ENCODE results near the gene AMIGO3.
"Not testable (repeated sequence)": the region's sequence is repeated elsewhere in the genome, so short reads cannot be mapped to it uniquely, and the experiment has no call there.

The AMIGO3 gene

GRCh38 chr3:49688338-49689045 is 31.0 kb downstream of the AMIGO3 start:
- DNase-seq (ENCODE audit: low read depth): not testable (repeated sequence)

GRCh38 chr3:49687424-49687795 is 32.1 kb downstream of the AMIGO3 start:
- not testable (repeated sequence) for DNase-seq (ENCODE audit: low read depth)

- not testable (repeated sequence) for DNase-seq (ENCODE audit: low read depth)
Measured at GRCh38 chr3:49686769-49687423, 32.6 kb downstream of the AMIGO3 start.

DNA sequence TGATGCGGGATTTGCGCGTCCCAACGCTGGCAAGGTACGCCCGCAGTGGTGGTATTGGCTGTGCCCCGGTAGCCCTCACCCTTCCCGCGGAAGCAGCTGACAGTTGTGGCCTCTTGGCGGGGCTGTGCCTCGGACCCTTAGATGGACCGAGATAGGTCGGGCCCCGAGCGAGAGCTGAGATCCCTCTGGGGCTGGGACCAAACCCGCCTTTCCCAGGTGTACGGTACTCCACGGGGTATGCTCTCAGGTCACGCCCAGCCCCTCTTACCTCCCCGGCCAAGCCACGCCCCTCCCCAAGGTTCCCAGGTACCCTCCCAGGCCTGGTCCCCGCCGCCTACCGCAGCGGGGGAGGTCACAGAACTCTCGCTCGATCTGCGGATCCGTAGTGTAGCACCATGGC is 33.1 kb downstream of the AMIGO3 start:
- not testable (repeated sequence) for DNase-seq (ENCODE audit: low read depth)

DNA sequence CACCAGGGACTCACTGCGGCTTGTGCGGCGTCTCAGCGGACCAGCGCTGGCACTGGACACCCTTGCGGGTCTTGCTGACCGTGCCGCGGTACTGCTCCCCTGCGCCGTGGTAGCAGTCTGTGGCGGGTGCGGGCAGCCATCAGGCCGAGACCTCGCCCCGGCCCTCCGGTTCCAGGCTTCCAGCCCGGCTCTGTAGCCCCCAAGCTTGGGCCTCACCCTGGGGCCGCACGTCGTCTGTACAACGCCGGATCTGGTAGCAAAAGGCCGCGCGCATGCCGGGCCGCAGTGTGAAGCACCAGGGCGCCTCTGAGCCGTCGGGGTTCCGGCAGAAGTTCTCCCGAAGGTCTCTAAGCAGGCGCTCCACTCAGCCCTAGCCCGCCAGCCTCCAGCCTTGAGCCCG is 33.6 kb downstream of the AMIGO3 start:
- DNase-seq (ENCODE audit: low read depth): not testable (repeated sequence)

- not testable (repeated sequence) for DNase-seq (ENCODE audit: low read depth)
Measured at GRCh38 chr3:49685103-49685502, 34.4 kb downstream of the AMIGO3 start.

DNA sequence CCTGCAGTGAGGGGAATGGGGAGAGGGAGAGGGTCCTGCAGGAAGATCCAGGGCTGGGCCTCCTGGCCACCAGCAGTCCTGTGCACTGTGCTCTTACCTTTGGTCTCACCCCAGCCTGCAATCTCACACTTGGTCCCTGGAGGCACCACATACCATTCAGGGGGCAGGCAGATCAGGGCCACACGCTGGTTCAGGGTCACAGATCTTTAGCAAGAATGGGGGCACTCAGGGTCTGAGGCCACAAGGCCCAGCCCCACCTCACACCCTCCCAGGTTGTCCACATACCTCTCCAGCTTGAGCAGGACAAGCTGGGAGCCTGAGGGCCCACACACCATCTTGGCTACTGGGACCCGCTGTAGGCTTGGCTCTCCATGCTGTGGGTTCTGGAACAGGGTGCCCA is 35.0 kb downstream of the AMIGO3 start:
- DNase-seq (ENCODE audit: low read depth): not testable (repeated sequence)

DNA sequence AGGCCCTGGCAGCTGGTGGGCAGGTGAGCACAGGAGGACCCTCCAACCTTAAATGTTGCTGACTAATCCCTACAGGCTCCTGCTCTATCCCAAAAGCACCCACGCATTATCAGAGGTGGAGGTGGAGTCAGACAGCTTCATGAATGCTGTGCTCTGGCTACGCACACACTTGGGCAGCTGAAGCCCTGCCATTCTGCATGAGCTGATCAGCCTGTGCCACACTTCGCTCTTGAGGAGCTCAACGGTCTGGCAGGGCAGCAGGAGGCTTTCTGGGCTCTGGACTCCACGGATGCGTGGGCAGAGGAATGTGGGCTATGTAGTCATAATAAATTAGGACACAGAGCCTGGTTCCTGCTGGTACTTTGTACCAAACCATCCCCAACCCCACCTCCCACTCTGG is 36.3 kb downstream of the AMIGO3 start:
- no peak for DNase-seq (ENCODE audit: low read depth)

DNA sequence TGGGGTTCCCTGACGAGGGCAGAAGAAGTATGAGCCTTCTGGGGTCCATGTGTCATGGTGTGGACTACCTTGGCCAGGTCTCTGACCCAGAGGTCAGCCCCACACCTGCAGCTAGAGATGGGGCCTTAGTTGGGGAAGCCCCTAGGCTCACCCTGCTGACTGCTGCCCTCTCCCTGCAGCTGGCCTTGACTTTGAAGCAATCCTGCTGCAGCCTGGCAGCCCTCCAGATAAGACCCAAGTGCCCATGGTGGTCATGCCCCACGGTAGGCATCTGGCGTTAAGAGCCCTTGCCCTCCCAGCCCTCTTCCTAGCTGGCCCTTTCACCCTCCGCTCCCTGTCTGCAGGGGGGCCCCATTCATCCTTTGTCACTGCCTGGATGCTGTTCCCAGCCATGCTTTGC is 37.9 kb downstream of the AMIGO3 start:
- no peak for DNase-seq (ENCODE audit: low read depth)

GRCh38 chr3:49681232-49681522 is 38.3 kb downstream of the AMIGO3 start:
- DNase-seq (ENCODE audit: low read depth): no peak

DNA sequence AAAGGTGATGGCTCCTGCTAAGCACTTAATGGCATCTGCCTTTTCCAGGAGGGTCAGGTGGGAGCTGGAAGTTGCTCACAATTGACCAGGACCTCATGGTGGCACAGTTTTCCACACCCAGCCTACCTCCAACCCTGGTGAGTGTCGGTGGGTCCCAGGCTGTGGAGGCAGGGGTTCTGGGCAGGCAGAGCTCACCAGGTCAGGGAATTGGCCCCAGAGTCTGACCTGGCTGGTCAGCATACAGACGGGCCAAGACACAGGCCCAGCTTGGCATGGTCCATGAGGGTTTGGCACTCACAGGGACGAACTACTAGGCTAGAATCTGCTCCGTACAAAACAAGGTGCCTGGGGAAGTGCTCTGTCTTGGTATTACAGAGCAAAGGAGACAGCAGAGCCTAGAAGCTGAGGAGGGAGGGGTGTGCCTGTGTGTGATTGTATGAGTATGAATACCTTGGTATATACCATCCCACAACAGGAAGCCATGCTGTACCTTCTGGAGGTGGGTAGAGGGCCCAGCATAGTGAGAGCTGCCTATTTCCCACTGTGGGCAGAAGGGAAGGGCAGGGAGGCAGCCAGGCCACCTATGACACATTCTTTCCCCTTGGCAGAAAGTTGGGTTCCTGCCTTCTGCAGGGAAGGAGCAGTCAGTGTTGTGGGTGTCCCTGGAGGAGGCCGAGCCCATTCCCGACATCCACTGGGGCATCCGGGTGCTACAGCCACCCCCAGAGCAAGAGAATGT is 38.8 kb downstream of the AMIGO3 start:
- no peak for DNase-seq (ENCODE audit: low read depth)

DNA sequence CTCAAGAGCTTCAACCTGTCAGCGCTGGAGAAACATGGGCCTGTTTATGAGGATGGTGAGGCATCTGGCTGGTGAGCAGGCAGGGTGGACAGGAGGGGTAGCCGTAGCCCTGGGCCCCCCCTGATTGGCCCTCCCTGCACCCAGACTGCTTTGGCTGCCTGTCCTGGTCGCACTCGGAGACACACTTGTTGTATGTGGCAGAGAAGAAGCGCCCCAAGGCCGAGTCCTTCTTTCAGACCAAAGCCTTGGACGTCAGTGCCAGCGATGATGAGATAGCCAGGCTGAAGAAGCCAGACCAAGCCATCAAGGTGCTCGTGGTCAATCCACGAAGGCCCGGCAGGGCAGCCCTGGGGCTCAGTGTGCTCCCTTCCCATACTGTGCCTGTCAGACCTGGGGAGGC is 43.6 kb downstream of the AMIGO3 start:
- DNase-seq (ENCODE audit: low read depth): no peak

DNA sequence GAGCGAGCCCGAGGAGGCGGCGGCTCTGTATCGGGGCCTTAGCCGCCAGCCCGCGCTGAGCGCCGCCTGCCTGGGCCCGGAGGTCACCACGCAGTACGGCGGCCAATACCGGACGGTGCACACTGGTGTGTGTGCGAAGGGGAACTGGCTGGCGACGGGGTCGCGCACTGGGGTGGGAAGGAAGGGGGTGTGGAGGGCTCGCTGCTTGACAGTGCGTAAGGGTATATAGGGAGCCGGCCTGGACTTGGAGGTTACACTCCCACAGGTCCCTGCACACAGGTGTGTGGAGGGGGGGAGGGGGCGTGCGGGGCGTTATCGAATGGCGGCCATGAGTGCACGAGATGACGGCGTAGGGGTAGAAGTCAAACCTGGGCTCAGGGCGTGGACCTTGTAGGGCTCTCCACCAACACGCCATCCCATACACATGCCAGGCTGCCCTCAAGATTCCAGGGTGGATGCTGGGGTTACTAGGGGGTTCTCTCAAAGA is 44.9 kb downstream of the AMIGO3 start:
- DNase-seq (ENCODE audit: low read depth): peak; percentile 13

DNA sequence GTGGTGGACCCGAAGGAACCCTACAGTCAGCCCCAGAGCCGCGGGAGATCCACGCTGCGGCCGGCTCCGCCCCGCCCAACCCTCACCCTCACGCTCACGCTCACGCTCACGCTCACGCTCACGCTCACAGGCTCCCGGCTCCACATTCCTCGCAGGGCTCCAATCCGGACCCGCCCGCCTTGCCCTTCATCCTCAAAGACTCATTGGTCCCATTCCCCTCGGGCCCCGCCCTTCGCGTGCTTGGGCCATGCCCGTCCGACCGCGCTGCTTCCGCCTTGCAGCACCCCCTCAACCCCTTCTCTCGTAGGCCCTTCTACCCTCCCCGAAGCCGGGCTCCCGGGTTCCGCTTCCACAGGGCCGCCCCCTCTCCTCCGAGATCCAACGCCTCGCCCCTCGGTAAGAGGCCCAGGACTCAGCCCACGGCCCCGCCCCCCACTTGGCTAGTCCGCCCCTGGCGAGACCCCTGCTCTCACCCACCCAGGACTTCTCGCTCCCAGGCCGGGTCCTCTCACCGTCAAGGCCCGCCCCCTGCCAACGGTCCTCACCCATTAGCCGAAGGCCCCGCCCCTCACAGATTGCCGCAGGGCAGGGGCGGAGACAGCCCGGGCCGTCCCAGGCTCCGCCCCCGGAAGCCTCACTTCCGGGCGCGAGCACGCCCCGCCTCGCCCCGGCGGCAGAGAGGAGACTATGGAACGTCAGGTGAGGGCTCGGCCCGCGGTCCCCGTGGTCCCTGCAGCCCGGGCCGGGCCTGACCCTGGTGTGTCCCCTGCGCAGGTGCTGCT is 45.6 kb downstream of the AMIGO3 start, which contains the start of gene APEH:
APEH (plus strand) TSS at position 637 of the 782 bp plus-strand sequence; CDS start at position 688, 51 bp downstream.
- peak; percentile 98 for DNase-seq (ENCODE audit: low read depth)

- no peak for DNase-seq (ENCODE audit: low read depth)
Measured at GRCh38 chr3:49673121-49673714, 46.3 kb downstream of the AMIGO3 start.

GRCh38 chr3:49671291-49672288 is 47.9 kb downstream of the AMIGO3 start:
- peak; percentile 61 for DNase-seq (ENCODE audit: low read depth)

- no peak for DNase-seq (ENCODE audit: low read depth)
Measured at GRCh38 chr3:49670940-49671290, 48.6 kb downstream of the AMIGO3 start.

DNA sequence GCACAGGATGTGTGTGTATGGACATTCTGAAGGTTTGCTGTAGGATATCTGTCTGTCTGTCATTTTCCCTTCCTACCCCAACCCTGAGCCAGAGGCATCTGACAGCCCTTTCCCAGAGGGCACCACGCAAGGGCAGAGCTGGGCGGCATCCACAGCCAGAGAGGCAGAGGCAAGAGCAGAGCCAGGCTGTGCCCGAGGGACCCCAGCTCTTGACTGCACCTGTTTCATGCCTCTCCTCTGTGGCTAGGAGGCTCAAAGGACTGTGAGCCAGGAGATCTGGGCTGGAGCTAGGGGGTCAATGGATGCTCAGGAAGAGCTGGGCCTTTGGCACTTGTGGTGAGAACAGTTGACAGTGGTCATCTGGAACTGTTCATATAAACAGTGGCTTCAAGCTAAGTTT is 50.1 kb downstream of the AMIGO3 start:
- DNase-seq (ENCODE audit: low read depth): no peak

DNA sequence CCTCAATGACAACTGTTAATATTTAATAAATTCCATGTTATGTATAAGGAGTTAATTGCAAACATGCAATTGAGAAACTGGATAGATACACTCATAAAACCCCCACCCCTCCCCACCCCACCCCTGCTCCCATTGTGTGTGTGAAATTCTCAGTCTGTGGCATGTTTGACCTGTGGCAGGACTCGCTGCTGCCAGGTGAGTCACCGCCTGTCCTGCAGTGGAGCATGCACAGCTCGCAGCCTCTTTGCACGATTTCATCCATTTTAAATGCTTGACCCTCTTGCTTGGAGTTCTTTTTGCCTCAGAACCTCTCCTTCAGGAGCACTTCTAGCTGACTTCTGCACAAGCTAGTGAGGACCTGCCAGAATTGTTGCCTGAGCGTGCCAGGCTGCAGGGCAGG is 50.6 kb downstream of the AMIGO3 start:
- no peak for DNase-seq (ENCODE audit: low read depth)

DNA sequence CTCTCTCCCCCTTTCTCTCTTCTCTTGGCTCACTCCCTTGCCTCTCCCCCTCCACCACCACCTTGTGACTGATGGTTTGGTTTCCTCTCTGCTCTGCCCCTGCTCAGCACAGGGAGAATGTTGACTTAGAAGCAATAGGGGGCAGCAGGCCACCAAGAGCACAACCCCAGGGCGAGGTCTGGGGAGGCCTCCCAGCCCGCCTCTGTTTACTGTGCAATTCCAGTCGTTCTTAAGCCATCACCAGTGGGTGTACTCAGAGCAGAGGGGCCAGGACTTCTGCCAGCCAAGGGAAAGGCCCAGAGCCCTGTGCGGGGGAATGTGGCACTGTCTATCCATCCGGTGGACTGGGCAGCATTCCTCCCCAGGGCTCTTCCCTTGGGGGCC is 51.1 kb downstream of the AMIGO3 start:
- no peak for DNase-seq (ENCODE audit: low read depth)

Measured in activated T-helper 9 cell treated with anti-CD3 and anti-CD28 coated beads, Interleukin-2, amount 50 U/mL, for 16 hours (primary cell).